GM19395 (cell line): ENCODE data around the gene TMEM59L.
"Not testable (repeated sequence)": the region's sequence is repeated elsewhere in the genome, so short reads cannot be mapped to it uniquely, and the experiment has no call there.

Experiments used
- ATAC-seq: cut with Tn5 transposase; IDR thresholded peaks from one replicate; pipeline ENCODE4 v1.9.1; 2021; ENCODE audit warnings: mild to moderate bottlenecking, moderate library complexity; ENCODE audit not compliant: unreplicated experiment

TMEM59L gene

DNA sequence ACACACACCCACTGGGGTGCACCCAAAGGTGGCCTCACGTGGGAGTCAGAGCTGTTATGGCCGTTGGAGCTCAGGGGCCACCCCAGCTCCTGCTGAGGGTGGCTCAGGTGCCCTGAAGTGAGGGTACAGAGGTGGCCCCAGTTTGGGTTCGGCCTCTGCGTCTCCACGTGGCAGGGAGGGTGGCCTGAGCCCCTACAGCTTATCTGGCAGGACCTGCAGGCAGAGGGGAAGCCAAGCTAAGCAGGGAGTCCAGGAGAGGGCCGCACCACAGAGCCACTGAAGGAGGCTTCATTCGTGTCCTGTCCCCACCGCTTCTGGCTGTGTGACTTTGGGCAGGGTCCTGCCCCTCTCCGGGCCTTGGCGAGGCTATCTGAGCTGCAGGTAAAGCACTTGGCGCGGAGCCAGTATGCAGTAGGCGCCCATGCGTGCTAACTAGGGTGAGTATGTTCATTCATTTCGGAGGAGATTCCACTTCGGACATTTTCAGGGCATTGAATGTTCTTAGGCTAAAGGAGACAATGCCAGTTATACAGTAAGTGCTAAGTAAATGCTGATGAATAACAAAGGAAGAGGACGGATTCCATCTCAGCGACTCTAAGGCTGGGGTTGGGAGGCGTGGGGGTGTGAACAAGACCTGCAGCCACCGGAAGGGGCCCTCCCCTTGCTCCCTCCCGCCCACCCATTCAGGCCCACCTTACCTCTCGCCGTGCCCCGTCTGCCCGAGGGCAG, 19.1 kb upstream of the TMEM59L start:
- no peak for ATAC-seq

DNA sequence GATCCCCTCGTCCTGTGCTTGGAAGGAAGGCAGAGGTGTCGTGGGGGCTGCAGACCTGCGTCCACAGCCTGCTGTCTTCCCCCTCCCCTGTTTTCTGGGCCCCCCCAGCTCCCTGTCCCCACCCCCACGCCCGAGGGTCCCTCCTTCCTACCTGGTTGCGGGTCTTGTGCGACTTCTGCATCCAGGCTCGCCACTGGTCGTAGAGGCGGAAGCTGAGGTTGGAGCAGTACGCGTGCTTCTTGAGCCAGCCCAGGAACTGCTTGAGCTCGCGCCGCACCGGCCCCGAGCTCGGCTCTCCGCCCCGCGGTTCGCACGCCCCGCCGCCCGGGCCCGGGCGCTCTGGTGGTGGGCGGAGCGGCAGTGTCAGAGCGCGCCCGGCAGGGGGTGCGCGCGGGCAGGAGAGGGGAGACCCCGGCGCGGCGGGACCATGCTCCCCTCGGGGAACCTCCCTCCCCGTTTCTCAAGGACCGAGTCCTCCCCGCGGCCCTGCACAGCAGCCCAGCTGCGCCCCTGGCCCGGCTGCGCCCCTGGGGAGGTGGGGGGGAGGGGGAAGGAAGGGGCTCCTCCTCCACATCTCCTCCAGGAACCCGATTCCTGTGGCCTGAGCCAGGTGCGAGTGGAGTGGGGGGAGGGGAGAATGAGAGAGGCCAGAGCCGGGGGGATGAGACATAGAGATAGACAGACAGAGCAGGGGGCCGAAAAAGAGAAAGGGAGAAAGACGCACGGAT, 18.4 kb upstream of the TMEM59L start:
- ATAC-seq, result no peak

DNA sequence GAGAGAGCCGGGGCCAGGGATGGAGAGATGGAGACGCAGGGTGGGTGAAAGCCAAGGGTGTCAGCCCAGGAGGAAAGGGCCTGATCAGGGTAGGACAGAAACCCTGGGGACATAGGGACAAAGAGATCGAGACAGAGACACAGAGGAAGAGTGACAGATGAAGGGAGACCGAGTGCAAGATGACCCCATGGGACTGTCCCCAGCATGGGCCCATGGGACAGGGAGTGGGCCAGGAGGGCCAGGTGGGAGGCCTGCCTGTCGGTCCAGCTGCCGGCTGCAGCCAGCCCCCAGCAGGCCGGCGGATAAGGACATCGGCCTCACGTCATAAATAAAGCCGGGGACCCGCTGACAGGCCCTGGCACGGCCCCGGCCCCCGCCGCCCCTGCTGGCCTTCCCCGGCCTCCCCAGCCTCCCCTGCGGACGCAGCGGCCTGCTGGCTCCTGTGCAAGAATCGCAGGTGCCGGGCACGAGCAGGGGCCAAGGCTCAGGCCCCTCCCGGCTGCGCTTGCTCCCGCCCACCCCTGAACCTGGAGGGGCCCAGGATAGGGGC, 17.8 kb upstream of the TMEM59L start:
- no peak for ATAC-seq

DNA sequence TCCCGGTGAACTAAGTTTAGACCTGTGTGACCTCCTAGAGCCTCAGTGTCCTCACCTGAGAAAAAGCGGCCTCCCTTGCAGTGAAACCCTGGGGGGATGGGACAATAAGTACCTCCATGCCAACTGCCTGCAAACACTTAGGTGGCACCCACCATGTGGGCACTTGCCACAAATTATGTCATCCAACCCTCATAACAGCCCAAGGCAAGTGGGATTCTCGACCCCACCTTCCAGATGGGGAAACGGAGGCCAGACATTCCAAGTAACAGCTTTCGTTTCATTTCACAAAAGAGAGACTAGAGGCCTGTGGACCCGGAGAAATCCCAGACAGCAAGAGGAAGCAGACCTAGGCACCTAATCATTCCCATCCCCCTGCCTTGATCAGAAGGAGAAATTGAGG, 17.2 kb upstream of the TMEM59L start:
- ATAC-seq, result no peak

DNA sequence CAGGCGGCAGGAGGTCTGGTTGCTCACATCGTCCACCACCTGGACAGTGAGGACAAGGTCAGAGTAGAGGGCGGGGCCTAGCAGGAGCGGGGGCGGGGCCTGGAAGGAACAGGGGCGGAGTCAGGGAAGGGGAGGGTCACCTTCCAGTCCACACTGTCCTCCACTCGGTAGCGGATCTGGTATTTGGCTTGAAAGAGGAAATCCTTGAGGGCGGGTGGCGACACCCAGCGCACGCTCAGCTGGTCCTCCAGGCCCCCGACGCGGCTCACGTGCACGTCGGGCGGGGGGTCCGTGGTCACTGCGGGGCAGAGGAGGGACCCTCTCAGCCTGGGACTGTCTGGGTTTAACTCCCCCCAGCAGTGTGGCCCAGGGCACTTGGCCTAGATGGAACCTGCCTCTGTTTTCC, 15.9 kb upstream of the TMEM59L start:
- no peak for ATAC-seq

DNA sequence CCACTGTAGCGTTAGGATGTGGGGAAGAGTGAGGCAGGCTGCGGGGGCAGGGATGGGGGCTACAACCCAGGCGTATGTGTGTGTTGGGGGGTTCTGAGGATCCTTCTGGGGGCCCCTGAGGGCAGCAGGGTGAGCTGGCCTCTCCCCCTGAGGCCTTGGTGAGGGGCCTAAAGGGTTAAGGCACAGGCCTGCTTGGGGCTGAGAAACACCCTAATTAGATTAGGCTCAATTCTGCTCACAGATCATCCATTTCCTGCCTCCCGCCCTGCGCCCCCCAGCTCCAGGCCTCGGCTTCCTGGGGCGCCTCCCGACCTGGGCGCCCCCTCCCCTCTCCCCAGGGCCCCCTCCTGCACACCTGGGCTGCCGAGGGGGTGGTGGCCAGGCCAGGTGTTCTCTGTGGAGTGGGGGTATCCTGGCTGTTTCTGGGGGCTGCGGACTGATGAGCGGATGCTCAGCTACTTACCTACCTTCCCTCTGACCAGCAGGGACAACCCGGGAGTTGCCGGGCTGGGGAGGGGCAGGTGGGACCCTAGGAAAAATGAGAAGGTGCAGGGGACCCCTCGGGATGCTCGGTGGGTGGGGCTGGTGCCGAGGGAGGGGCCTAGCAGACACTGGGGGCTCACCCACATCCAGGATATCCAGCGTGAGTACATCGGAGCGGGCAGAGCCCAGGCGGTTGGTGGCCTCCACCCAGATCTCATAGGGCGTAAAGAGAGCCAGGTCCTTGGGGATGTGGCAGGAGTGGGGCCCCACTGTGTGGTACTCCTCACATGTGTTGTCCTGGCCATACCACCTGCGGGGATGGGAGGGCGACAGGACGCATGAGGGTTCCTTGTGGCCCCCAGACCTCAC, 14.6 kb upstream of the TMEM59L start:
- ATAC-seq, result no peak

DNA sequence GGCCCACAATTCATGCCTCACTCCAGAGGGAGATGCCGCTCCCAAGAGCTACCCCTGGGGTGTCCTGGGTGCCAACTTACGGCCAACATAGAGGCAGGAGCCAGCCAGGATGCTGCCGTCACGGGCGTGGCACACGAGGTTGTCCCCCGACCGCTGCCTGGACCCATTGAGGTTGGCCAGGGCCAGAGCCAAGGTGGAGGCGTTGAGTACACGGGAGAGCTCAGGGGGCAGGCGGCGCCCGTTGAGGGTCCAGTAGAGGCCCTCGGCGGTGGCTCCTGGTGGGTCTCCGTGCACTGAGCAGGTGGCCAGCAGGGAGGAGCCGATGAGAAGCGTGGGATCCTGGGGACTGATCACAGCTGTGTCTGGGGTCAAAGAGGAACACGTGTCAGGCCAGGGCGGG, 13.2 kb upstream of the TMEM59L start:
- ATAC-seq, result no peak

DNA sequence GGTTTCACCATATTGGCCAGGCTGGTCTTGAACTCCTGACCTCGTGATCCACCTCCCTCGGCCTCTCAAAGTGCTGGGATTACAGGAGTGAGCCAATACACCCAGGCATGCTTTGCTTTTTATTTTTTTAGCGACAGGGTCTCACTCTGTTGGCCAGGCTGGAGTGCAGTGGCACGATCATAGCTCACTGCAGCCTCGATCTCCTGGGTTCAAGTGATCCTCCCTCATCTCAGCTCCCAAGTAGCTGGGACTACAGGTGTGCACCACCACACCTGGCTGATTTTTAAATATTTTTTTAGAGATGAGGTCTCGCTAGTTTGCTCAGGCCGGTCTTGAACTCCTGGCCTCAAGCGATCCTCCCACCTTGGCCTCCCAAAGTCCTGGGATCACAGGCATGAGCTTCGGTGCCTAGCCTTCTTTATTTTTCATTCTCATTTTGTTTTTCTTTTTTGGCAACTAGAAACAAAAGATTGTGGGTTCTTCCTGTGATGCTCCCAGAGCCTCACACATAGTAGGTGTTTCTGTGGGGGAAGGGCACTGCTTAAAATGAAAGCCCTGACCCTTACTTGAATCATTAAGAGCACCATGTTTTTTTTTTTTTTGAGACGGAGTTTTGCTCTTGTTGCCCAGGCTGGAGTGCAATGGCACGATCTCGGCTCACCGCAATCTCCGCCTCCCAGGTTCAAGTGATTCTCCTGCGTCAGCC, 11.8 kb upstream of the TMEM59L start:
- ATAC-seq, result not testable (repeated sequence)

DNA sequence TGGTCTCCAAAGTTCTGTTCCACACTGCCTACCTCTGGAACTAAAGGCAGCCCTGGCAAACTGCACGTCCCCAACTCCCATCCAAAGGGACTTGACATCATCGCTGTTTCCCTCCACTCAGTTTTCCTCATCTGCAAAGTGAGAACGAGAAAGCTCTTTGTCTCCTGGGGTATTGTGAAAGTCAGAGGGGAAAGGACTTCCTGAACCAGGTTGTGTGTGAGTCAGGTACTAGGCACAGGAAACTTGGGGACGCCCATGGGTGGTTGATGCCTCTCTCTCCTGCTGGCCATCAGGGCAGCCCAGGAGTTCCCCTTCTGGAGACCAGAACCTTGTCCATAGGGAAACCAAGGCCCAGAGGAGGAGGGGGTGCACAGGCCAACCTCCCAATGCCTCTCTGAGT, 10.8 kb upstream of the TMEM59L start:
- ATAC-seq, result no peak

DNA sequence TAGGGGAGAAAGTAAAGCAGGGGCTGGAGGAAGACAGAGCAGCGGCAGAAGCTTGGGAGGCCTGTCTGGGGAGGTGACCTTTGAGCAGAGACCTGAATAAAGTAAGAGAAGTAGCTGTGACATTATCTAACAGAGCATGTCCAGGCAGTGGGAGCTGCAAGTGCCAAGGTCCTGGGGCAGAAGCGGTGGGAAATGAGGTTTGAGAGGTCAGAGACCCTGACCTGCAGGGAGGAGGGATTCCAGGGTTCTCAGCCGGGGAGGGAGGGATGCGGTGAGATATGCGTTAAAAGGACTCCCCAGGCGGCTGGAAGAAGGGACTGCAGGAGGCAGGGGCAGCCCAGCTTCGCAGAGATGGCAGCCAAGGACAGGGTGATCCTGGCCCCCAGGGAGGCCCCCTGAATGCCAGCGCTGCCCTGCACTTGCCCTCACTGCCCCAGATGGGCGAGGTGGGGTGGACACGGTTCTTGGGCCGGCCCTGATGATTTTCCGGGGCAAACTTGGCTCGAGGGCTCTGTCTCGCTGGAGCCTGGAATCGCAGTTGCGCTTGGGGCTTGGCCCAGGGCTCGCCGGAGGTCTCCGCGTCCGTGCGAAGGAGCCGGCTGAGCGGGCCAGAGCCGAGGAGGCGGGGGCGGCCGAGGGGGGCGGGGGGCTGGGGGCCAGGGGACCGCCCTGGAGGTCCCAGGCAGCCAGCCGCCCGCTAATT, 9.3 kb upstream of the TMEM59L start:
- ATAC-seq, result no peak

DNA sequence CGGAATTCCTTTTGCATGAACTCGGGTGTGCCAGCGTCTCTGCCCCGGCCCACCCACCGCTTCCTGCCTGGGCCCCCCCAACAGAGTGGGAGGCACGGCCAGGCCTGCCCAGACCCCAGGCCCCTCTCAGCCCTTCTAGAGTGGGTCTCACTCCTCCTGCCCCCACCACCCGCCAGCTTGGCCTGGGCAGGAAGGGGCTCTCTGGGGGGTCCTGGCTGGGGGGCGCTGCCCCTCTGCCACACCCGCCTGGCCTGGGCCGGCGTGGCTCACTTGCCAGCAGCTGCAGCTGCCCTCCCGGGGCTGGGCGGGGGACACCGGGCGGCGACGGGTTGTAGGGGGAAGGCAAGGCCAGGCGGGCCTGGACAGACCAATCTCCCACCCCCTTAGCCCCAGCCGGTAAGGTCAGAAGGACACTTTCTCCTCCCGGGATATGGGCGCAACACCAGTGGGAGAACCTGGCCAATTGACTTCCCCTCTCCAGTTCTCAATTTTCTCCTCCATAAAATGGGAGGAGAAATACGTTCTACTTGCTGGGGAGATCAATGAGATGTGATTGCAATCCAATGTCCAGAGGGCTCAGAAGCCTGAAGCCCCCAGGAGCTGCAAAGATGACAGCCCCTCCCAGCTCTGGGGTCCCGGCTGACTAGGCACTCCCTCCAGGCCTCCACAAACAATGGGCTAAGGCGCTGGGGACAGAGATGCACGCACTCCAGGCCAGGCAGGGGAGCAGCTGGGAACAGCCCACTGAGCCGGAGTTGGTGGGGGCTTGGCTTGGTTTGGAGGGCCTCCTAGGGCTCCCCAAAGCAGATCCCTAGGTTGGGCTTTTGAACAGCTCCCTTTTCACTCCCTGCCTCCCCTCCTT, 8.5 kb upstream of the TMEM59L start:
- no peak for ATAC-seq

DNA sequence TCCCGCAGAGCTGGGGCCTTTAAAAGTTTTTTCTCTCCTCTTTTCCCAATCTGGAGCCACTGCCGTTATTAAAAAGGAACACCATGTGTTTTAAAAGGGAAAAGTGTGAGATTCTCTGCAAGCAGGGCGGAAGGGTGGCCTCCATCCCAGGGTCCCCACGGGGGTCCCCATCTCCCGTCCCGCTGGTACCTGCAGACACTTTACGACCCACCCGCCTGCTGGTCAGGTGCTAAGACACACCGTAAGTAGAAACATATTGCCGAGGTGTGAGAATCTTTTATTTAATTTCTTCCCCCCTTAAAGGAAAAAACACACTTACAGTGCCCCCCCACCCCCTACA, 7.9 kb upstream of the TMEM59L start:
- no peak for ATAC-seq

DNA sequence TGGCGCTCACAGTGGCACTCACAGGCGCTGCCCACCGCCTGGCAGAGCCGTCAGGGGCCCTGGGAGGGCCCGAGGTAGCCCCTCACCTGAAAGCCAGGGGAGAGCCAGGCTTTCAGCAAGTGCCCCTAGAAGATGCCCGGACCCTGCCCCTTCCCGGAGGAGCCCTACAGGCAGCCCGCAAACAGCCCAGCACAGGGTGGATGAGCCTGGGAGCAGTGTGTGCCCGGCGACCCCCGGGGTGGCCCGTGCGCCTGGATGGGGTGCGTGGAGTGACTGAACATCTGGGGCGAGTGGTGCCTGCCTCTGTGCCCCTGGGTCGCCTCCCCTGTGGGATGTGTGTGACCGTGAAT, 7.5 kb upstream of the TMEM59L start:
- ATAC-seq, result no peak

DNA sequence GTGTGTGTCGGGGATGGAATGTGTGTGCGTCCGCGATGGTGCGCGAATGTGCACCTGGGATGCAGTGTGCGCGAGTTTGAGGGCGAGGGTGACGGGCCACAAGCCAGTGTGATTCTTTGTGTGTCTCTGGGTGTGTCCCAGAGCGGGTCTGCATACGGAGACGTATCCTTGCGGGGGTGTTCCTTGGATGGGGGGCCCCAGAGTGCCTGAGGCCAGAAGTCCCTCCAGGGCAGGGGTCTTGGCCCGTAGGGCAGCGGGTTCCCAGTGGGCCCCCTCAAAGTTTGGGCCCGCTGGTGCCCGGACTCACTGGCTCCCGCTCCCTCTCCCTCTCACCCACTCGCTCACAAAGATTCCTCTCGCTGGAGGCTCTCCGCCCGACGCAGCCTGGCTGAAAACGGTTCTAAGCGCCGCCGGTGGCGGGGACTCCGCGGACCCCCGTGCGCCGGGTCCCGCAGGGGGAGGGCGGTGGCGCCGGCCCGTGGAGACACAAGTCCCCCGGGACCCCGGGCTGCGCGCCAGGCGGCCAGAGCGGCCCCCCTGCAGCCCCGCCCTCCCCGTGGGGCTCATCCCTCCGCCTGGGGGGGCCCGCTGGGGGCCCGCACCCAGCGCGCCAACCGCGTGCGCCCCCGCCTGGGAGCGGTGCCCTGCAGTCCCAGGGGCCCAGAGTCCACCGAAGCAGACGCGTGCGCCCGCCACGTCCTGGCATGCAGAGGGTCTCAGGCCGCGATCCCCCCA, 7.0 kb upstream of the TMEM59L start:
- ATAC-seq, result no peak

DNA sequence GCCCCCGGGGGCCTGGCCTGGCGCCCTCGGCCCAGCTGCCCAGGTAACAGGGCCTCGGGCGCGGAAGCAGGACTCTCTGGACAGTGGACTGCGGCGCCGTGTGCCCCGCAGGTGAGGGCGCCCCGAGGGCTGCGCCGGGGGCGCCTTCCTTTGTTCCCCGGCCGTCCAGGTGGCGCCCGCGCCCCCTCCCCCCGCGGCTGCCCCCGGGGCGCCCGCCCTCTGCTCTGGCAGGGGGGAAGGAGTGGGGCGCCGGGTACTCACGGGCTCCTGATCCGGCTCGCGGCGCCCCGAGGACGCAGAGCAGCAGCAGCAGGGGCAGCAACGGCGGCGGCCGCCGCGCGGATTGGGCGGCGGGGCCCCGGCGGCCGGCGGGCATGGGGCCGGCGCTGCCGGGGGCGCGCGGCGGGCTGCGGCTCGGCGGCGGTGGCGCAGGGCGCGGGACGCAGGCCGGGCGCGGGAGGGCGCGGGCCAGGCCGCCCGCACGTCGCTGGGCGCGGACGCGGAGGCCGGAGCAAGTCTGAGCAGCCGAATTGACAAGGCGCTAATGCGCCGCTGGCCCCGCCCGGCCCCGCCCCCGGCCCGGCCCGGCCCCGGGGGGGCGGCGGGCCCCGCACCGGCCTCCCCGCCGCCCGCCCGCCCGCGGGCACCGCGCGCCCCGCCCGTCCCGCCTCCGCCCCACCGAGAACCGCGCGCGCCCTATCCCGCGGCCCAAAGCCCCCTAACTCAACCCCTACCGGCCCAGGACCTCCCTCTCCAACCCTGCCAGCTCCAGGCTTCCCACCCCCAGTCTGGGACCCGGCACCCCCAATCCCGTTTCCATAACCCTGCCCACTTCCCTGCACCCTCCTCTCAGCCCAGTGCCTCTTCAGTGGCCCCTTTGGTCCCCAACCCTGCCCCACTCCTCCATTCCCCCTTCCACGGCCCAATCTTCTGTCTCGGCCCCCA, 6.1 kb upstream of the TMEM59L start, which contains the start of gene CRLF1:
TSS of gene CRLF1 (minus strand) at position 519 of the 945 bp plus-strand sequence. CDS start at position 376, 143 bp downstream.
- no peak for ATAC-seq

DNA sequence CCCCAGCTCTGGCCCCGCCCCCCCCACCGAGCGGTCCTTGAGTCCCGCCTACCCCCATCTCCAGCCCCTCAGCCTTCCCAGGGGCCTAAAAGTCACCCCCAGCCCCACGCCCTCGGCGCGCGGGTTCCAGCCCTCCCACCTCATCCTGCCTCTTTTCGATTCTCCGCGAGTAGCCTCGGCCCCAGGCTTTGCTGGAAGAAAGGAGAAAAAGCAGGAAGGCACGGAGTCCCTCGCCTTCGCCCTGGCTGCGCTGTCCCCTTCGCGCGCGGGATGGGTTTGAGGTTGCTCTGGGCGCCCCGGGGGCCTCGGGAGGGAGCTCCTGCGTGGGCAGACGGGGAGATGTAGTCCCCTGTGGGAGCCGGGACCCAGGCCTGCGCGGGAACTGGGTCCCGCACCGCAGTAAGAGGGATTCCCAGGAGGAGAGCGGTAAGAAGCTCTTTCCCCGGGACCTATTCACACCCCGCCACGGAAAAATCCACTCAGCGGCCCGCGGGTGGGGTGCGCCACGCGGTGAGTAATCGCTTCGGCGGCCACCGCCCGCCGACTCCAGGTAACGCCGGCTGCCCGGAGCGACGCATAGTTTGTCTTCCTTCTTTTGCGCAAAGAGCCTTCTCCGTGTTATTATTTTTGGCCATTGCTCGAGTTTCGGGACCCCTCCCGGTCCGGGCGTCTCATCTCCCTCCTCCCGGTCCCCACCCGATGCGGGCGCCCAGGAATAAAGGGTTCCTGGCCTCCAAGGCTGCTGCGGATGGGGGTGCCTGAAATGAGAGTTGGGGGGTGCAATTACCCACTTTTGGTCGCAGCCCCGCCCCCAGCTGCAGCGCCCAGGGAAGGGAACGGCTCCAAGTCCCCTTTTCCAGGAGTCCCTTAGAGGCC, 5.2 kb upstream of the TMEM59L start:
- no peak for ATAC-seq
